GM18507 (cell line): ENCODE data around the gene LAMA2.

Source experiments
- DNase-seq: peaks from one replicate; pipeline ENCODE4 v3.0.0; 2011; ENCODE audit warnings: low read depth; ENCODE audit not compliant: insufficient read length; ENCODE audit errors: extremely low spot score
- FAIRE-seq: peaks from 2 replicates; lab custom pipeline; 2011; peaks lifted over from hg19 to GRCh38; lab: Jason Lieb, UNC

The LAMA2 gene

GRCh38 chr6:129110690-129111343 lies 227.9 kb downstream of the LAMA2 start:
- FAIRE-seq, result no peak
- no peak for DNase-seq

- FAIRE-seq (no peak), DNase-seq (no peak)
Observed at GRCh38 chr6:129111346-129111745, 228.4 kb downstream of the LAMA2 start.

- FAIRE-seq (no peak), DNase-seq (no peak)
Observed at GRCh38 chr6:129111853-129112252, 228.9 kb downstream of the LAMA2 start.

DNA sequence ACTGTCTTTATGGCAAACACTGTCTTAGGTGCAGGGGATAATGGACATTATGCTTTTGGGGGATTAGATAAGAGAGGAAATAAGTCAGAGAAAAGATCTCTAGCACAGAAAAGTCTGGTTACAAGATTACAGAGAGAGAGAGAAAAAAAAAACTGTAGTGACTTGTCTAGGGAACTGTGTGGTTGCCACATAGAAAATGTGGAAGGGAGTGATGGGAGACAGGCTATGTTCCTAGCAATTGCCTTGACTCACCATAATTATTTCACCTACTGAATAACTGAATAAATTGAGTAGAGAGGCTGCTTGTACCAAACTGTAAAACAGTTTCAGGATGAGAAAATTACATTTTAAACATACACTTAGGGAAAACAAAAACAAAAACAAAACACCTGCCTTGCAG lies 229.7 kb downstream of the LAMA2 start:
- no peak for FAIRE-seq
- no peak for DNase-seq

- DNase-seq (no peak), FAIRE-seq (no peak)
Observed at GRCh38 chr6:129113637-129114036, 230.7 kb downstream of the LAMA2 start.

GRCh38 chr6:129114636-129115391 lies 231.9 kb downstream of the LAMA2 start:
- no peak for FAIRE-seq
- DNase-seq, result no peak

DNA sequence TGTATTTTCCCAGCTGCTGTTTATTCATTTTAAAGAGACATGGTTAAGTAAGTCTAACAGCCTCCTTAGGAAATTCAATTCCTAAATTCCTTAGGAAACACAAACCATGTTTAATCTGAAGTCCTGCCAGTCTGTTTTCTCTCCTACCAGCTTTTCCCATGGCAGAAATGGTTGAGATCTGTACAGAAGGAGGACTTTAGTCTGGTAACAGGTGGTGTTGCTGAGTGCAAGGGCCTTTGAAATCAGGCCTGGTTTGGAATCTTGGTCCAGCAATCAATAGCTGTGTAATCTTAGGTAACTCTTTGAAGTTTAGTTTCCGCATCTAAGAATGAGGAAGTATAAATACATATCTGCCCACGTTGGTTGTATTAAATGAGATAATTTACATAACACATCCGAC lies 232.5 kb downstream of the LAMA2 start:
- DNase-seq (no peak), FAIRE-seq (no peak)

- no peak for FAIRE-seq
Observed at GRCh38 chr6:129117355-129117754, 234.4 kb downstream of the LAMA2 start.

DNA sequence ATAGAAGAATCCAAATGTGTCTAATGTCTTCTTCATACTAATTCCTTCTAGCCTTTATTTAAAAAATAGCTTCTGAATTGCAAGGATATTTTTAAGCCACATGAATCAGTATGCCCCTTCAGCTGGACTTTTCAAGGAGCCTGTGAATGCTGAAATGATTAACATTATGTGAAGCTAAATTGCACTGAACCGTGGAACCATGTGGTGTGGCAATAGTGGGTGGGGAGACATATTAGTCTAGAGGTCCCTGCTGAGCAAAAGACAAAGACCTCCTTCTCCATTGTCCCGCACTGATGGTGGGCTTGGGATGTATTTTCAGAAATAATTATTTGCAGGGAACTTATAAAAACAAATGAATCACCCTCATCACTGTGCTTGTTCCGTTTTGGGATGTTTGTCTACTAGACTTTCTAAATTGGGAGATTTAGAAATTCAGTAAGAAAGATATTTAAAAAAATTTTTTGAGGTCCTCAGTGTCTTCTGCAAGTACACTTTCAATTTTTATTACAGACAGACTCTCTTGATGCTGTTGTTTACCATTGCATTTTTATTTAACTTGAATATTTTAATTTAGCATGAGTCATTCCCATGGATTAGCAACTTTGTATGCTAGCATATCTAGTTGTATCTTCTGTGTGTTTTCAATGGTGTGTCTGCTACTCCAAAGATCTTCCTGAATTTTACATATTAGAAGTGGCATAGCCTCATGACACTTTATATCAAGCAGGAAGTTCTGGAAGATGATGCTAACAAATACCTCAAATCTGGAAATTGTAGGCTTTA lies 238.1 kb downstream of the LAMA2 start:
- DNase-seq (no peak), FAIRE-seq (no peak)

More at GRCh38 chr6:129117355-129117754, 234.4 kb downstream of the LAMA2 start:
- DNase-seq, result no peak

DNA sequence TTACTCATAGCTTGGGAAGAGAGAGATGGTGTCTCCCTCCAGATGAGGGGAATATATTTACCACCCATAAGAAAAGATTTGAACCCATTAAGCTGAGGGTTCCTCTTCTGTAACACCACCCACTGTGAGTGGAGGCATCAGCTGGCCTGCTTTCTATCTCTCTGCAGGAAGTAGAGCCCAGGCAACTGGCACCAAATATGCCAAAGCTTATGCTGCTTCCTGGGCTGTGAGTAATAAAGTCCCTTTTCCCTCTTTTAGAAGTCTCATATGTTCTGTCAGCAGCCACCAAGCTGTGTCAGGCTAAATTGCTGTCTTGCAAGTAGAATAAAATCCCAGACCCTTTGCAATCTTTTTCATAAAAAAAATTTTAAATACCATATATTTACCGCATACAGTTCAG lies 241.4 kb downstream of the LAMA2 start:
- FAIRE-seq, result no peak
- no peak for DNase-seq

DNA sequence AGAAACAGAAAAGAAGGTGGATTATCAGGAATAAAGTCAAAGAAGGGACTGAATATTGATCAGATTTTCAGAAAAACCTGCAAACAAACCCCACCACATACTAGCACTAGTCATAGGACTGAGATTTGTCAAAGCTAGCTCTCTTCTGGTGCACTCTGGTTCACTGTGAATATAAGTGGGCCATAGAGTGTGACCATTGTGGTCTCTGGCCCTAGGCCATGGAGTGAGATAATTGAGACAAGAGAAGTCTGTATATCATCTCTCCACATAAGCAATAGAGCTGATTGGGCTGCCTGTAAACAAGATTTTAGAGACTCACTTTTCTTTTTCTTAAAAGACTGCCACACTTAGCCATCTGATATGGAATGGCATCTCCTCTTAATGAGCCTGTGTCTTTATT lies 247.2 kb downstream of the LAMA2 start:
- DNase-seq, result no peak
- no peak for FAIRE-seq

DNA sequence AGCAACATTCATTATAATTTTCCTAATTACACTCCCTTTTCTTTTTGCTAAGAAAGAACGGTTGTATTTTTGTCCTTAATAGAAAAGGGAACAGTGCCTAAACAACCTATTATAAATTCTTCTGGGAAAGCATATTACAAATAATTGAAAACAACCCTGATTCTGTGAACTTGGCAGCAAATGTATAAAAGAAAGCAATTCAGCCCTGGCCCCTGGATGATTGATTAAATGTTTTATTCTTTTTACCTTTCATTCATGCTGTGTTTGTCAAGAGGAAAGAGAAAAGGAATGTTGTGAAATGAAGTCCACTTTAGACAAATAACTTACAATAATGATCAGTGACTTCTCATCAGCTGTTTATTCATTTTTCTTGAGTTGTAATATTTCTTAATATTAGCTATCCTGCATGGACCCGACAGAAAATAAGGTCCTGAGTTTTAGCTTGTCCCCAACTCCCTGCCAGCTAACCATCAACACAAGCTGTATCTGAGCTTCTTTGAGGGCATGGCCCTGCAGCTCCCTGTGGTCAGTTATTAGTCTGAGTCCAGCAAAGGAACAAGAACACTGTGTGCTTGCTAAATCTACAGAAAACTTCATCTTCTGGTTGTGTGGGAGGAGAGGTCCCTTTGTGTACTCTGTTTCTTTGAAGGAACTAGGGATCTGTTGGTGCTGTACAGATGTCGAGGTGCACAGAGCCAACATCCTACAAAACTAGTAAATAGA lies 248.2 kb downstream of the LAMA2 start:
- no peak for FAIRE-seq
- no peak for DNase-seq

DNA sequence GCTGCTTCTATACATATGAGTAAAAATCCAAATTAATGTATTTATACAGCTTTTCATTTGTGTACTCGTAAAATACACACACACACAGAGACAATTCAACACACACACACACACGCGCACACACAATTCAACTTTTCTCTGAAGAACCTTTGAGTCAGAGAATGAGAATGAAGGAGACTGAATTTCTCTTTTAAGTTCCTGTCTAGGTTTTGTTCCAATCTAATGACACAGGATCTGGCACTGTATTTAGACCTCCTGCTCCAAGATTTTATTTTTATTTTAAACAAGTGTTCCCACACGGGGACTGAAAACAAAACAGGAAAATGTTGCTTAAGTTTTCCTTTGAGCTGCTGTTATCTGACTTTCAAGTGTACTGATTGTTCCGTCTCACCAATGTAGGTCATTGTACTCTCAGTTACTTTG lies 250.8 kb downstream of the LAMA2 start:
- no peak for FAIRE-seq

DNA sequence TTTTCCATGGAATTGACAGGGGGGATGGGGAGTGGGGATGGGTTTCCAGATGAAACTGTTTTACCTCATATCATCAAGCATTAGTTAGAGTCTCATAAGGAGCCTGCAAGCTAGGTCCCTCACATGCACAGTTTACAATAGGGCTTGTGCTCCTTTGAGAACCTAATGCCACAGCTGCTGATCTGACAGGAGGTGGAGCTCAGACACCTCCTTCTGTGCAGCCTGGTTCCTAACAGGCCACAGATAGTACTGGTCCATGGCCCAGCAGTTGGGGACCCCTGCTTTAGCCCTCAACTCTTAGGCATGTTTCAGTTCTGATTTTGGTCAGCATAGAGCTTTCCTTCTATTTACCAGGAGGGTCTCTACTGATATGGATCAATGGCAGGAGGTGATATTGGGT lies 251.6 kb downstream of the LAMA2 start:
- DNase-seq (no peak), FAIRE-seq (no peak)

More for the DNA sequence above, 250.8 kb downstream of the LAMA2 start:
- no peak for DNase-seq

DNA sequence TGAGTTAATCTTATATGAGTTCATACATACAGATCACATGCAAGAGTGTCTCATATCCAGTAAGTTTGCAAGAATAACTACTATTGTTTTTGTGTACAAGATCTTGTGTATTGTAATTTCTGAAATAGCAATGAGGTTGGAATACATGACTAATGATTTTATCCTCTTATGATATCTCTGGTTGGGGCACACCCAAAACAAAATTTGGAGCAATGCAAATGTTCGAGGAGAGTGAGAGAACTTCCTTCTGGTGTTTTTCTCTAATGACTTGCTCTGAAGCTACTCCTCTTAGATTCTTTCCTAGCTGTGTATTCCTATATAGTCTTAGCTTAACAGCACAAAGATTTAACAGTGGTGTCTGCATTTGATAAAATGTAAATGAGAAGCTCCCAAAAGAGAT lies 252.5 kb downstream of the LAMA2 start:
- DNase-seq, result no peak
- FAIRE-seq, result no peak

GRCh38 chr6:129136751-129137150 lies 253.8 kb downstream of the LAMA2 start:
- DNase-seq, result no peak
- FAIRE-seq, result no peak

DNA sequence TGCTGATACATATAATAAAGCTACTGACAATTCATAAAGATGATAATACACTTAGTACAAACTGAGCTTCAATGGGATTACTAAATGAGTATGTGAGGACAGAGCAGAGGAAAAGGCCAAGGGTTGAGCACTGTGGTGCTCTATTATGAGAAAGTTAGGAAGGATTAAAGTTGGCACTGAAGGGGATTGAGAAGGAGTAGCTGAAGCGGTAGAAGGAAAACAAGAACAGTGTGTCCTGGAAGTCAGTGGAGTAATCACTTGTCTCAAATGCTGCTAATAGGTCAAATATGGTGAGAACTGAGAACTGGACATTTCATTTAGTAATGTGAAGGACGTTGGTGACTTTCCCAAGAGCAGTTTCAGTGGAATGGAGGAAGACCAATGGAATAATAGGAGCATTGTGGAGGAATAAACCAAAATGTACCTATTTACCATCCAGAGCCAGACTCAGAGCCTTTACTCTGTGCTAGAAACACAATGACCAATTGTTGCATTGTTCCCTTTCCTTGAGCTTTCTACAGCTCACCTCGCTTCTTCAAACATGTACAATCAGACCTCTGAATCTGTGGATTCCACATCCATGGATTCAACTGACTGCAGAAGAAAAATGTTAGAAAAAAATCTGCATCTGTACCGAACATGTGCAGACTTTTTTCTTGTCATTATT lies 255.9 kb downstream of the LAMA2 start:
- no peak for FAIRE-seq
- DNase-seq, result no peak

- no peak for DNase-seq
- FAIRE-seq, result no peak
Observed at GRCh38 chr6:129140526-129140925, 257.6 kb downstream of the LAMA2 start.

DNA sequence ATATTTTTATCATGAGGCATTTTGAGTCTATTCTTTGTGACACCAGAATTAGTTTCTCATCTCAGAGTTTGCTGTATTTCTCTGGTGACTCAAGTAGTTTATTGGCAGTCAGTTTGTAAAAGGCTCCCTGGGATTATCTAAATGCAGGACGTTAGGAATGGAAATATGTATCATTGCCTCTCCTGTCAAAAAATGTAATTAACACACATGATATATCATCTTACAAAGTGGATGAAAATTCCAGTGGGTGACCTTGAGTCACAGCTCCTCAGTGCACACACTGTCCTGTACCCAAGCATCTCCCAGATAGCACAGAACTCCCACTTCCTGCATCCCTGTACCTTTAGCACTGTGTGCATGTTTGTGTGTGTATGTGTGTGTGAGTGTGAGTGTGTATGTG lies 258.6 kb downstream of the LAMA2 start:
- no peak for DNase-seq
- no peak for FAIRE-seq
